DLD1 (cell line): ENCODE measurements around the gene CFD.
"Not testable (repeated sequence)": the region's sequence is repeated elsewhere in the genome, so short reads cannot be mapped to it uniquely, and the experiment has no call there.

Experiments used
- in situ Hi-C: cut with HindIII; loops from 2 replicates; pipeline ENCODE4 v1.10.0; 2017; ENCODE audit warnings: low sequenced_read_pairs

The CFD gene

DNA sequence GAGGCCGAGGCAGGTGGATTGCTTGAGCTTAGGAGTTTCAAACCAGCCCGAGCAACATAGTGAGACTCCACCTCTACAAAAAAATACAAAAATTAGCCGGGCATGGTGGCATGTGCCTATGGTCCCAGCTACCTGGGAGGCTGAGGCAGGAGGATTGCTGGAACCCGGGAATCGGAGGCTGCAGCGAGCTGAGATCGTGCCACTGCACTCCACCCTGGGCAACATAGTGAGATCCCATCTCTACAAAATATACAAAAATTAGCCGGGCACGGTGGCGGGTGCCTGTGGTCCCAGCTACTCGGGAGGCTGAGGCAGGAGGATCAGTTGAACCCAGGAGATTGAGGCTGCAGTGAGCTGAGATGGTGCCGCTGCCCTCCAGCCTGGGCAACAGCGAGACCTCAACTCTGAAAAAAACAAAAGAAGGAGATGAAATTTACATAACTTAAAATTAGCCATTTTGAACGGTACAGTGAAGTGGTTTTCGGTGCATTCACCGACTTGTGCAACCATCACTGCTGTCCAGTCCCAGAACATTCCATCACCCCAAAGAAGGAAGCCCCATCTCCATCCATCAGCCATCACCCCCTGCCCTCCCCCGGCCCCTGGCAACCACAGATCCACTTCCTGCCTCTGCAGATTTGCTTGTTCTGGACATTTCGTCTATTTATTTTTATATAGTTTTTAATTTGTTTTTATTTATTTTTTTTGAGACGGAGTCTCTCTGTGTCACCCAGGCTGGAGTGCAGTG lies 33.4 kb upstream of the CFD start:
- in situ Hi-C loops: no loop called here

DNA sequence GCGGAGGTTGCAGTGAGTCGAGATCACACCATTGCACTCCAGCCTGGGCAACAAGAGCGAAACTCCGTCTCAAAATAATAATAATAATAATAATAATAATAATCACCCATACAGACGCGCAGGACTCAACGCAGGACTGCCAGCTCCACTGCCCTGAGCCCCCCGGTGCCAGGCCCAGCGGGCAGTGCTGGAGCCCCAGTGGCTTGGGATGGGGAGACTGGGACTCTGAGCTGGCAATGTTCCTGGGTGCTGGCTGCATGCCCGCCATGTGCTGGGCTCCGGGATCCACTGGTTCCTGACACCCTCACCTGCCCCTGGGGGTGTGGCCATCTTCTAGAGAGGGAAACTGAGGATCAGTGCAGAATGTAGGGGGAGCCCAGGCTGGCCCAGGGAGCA lies 32.2 kb upstream of the CFD start:
- in situ Hi-C loops: no loop called here

DNA sequence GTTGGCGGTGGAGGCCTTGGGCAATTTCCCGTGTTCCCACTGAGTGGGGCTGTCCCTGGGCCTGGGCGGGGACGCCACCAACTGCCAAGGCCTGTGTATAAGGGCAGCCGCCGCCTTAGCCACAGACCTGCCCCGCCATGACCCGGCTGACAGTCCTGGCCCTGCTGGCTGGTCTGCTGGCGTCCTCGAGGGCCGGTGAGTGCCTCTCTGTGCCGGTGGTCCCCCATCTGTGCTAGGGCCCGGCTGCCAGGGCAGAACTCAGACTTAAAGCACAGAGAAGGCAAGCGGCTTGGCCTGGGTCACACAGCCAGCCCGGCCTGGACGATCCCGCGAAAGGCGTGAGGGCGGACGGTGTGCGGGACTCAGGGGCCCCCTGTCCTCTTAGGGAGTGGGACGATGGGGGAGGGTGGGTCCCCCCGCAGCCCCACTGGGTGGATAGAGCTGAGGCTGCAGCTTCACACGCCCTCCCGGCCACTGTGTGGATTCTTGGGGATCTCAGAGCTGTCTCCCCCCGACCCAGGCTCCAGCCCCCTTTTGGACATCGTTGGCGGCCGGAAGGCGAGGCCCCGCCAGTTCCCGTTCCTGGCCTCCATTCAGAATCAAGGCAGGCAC lies 31.6 kb upstream of the CFD start, which contains the start of gene AZU1:
Gene AZU1, plus strand, starts transcription at position 128 of the 612 bp plus-strand sequence. Its CDS starts 10 bp downstream, at position 138.
- in situ Hi-C loops: no loop called here

DNA sequence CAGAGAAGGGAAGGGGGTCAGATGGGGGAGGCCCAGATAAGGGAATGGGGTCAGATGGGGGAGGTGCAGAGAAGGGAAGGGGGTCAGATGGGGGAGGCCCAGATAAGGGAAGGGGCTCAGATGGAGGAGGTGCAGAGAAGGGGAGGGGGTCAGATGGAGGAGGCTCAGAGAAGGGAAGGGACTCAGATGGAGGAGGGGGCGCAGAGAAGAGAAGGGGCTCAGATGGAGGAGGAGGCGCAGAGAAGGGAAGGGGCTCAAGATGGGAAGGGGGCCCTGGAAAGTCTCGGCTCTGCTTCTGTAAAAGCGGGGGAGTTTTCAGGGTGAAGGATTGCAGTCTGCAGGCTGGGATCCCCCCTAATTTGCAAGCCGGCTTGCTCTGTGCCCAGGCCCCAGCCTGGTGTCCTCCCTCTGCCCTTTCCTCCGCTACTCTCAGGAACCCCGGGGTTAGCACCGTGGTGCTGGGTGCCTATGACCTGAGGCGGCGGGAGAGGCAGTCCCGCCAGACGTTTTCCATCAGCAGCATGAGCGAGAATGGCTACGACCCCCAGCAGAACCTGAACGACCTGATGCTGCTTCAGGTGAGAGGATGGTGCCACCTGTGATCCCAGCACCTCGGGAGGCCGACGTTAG lies 30.2 kb upstream of the CFD start:
- in situ Hi-C loops: no loop called here

DNA sequence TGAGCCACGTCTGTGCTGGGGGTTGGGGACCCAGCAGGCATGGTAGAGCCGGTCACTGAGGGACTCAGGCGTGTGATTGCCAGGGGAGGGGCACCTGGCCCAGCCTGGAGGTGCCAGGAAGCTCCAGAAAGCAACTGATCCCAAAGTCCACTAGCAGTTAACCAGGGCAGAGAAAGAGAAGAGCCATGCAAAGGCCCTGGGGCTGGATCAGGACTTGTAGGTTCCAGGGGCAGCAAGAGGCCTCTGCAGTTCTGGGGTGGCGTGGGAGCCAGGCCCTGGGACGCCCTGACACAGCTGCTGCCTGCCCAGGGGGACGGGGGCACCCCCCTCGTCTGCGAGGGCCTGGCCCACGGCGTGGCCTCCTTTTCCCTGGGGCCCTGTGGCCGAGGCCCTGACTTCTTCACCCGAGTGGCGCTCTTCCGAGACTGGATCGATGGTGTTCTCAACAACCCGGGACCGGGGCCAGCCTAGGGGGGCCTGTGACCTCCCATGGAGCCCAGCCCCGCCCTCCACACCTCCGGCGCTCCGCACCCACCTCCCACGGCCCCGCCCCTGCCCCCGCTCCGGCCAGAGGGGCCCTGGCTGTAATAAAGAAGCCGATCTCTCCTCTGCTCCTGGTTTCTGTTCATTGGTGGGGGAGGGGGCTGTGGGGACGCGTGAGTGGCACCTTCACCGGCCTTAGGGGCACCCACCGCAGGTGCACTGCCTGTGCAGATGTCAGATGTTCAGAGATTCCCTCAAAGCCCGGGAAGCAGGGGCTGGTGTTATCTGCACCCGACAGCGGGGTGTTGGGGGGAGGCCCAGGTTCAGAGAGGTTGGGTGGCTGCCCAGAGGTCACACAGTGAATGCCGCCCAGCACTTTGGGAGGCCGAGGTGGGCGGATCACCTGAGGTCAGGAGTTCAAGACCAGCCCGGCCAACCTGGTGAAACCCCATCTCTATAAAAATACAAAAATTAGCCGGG lies 27.8 kb upstream of the CFD start:
- in situ Hi-C loops: no loop called here

DNA sequence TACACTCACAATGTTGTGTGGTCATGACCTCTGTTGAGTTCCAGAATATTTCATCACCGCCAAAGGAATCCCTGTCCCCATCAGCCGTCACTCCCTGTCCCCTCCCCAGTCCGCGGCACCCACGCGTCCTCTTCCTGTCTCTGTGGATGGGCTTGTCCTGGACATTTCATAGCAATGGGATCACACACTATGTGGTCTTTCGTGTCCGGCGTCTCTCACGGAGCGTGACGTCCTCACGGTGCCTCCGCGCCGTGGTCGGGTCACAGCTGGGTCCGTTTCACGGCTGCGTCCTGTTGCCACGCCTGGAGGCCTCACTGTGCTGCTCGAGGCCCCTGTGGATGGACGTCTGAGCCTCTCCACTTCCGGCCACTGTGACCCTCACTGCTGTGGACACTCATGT lies 25.2 kb upstream of the CFD start:
- in situ Hi-C loops: no loop called here

DNA sequence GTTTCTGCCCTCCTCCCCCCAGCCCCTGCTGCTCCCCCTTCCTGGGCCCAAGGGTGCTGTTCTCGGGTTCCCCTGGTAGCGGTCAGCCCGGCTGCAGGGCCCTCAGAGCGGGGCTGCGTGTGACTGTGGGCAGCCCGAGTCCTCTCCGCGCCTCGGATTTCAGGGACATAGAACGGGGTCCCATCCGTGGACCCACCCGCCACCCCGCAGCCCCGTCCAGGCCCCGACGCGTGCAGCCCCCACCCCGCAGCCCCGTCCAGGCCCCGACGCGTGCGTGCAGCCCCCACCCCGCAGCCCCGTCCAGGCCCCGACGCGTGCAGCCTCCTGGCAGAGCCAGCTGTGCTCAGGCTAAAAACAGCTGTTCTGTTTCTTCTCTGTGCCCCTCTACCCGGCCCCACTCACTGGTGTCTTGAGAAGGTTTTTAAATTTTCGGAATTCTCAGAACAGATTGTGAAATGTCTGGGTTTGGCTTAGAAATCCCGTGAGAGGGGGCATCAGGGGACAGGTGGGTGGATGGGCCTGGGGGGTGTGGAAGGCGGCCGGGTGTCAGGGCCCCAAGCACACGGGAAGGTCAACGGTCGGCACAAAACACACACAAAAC lies 24.2 kb upstream of the CFD start:
- in situ Hi-C loops: no loop called here

DNA sequence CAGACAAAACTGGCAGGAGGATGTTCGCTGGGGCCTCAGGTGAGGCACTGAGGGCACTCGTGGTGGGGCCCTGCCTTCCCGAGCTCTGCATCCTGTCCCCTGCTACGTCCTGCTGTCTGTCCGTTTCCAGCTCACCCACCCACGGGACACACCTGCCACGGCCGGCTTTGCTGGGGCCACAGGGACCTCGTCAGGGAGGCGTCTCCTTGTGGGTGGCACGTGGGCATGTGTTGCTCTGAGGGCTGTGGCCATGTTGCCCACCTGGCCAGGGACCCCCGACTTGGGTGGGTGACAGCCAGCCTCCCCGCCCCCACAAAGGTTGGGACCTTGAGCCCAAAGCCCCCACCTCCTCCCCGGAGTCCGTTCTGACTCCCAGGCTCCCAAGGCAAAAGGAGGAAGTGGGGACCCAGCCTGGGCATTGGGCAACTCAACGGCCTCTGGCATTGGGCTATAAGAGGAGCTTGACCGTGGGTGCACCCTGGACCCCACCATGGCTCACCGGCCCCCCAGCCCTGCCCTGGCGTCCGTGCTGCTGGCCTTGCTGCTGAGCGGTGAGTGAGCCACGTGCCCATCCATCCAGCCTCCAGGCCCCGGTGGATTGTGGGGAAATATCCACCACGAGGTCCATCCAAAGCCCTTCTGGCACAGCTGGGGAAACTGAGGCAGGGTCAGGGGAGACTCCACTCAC lies 18.8 kb upstream of the CFD start, which contains the start of gene PRTN3:
Gene PRTN3, plus strand, starts transcription at position 481 of the 688 bp plus-strand sequence. Its CDS starts 10 bp downstream, at position 491.
- in situ Hi-C loops: no loop called here

DNA sequence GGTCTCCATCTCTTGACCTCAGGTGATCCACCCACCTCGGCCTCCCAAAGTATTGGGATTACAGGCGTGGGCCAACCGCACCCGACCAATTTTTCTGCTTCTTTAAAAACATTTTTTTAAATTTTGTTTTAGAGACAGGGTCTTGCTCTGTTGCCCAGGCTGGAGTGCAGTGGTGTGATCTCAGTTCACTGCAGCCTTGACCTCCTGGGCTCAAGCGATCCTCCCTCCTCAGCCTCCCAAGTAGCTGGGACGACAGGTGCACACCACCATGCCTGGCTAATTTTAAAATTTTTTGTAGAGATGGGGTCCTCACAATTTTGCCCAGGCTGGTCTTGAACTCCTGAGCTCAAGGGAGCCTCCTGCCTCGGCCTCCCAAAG lies 16.7 kb upstream of the CFD start:
- in situ Hi-C loops: not testable (repeated sequence)

DNA sequence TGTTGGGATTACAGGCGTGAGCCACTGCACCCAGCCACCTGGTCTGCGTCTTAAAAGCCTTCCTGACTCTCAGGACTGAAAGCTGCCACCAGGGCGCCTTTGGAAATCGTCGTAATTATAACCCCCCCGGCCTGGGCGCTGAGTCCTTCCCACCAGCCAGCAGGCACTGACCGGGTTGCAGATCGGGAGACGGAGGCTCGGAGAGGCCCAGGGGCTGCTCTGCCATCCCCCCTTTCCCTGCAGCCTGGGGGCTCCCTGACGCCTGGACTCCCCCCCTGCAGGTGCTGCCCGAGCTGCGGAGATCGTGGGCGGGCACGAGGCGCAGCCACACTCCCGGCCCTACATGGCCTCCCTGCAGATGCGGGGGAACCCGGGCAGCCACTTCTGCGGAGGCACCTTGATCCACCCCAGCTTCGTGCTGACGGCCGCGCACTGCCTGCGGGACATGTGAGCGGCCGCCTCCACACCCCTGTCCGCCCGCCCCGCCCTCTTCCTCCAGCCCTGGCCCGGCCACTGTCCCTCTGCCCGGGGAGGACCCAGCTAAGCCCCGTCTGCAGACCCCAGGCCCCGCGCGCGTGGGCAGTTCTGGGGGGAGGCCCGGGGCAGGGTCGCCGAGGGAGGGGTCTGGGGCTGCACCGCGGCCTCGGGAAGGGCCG lies 16.2 kb upstream of the CFD start:
- in situ Hi-C loops: no loop called here

DNA sequence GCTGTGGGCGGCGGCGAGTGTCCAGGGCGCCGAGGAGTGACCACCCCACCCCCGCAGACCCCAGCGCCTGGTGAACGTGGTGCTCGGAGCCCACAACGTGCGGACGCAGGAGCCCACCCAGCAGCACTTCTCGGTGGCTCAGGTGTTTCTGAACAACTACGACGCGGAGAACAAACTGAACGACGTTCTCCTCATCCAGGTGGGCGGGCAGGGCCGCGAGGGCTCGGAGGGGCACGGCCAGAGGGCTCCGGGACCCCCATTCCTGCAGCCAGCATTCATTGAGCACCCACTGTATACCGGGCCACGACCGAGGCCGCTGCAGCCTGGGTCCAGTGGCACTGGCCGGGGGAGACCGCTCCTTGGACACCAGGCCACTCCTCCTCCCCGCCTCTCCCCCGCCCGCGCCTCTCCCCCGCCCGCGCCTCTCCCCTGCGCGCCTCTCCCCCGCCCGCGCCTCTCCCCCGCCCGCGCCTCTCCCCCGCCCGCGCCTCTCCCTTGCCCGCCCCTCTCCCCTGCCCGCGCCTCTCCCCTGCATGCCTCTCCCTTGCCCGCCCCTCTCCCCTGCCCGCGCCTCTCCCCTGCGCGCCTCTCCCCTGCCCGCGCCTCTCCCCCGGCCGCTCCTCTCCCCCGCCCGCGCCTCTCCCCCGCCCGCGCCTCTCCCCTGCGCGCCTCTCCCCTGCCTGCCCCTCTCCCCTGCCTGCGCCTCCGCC lies 15.5 kb upstream of the CFD start:
- in situ Hi-C loops: no loop called here

DNA sequence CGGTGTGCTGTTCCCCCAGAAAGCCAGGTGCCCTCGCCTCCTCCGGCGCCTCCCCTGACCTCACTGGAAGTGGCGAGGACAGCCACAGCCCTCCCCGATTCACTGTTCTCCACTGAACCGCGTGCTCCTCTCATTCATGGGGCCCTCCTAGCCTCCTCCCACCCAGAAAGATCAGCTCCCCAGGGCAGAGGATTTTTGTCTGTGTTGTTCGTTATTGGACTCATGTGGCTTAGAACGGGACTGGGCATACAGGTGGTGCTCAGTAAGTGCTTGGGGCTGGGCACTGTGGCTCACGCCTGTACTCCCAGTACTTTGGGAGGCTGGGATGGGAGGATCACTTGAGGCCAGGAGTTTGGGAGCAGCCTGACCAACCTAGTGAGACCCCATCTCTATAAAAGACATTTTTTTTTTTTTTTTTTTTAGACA lies 14.9 kb upstream of the CFD start:
- in situ Hi-C loops: no loop called here

DNA sequence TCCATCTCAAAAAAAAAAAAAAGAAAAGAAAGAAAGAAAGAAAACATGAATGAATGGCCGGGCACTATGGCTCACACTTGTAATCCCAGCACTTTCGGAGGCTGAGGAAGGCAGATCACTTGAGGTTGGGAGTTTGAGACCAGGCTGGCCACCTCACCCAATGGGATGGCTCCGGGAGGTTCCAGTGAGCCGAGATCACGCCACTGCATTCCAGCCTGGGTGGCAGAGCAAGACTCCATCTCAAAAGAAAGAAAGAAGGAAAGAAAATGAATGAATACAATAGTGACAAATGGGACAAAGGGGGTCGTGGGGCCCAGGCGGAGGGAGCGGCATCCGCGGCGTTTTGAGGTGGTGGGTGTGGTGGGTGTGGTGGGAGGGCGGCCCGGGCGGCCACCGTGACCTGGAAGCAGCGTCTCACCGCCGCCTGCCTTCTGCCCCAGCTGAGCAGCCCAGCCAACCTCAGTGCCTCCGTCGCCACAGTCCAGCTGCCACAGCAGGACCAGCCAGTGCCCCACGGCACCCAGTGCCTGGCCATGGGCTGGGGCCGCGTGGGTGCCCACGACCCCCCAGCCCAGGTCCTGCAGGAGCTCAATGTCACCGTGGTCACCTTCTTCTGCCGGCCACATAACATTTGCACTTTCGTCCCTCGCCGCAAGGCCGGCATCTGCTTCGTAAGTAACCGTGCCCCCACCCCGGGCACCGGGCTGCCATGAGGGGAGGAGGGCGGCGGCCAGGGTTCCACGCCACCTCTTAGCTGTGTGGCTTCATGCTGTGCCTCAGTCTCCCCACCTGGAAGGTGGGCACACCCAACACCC lies 13.6 kb upstream of the CFD start:
- in situ Hi-C loops: no loop called here

DNA sequence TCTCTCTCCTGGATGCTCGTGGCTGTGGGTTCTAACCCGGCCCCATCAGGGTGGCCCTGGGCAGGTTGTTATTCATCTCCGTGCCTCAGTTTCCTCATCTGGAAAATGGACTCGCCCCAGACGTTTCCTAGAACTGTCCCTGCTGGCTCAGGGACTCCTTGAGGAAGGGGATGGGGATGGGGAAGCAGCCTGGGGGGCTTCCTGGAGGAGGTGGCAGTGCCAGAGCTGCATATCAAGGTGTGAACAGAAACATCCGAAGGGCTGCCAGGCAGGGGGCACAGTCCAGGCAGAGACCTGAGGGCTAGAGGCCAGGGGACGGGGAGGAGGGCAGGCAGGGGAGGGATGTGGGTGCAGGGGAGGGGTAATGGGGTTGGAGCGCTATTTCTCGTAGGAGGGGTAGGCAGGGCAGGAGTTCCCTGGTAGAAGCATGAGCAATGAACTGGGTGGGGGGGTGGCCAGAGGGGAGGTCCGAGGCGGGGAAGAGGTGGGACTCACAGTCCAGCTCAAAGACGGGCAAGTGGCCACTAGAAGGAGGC lies 11.0 kb upstream of the CFD start:
- in situ Hi-C loops: no loop called here

DNA sequence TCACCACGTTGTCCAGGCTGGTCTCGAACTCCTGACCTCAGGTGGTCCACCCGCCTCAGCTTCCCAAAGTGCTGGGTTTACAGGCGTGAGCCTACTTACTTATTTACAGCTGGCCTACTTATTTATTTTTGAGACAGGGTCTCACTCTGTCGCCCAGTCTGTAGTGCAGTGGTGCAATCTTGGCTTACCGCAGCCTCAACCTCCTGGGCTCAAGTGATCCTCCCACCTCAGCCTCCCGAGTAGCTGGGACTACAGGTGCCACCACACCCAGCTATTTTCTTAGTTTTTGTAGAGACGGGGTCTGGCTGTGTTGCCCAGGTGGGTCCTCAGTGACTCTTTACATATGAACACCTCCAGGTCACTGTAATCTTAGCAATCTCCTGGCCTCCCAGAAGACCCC lies 10.3 kb upstream of the CFD start:
- in situ Hi-C loops: not testable (repeated sequence)

DNA sequence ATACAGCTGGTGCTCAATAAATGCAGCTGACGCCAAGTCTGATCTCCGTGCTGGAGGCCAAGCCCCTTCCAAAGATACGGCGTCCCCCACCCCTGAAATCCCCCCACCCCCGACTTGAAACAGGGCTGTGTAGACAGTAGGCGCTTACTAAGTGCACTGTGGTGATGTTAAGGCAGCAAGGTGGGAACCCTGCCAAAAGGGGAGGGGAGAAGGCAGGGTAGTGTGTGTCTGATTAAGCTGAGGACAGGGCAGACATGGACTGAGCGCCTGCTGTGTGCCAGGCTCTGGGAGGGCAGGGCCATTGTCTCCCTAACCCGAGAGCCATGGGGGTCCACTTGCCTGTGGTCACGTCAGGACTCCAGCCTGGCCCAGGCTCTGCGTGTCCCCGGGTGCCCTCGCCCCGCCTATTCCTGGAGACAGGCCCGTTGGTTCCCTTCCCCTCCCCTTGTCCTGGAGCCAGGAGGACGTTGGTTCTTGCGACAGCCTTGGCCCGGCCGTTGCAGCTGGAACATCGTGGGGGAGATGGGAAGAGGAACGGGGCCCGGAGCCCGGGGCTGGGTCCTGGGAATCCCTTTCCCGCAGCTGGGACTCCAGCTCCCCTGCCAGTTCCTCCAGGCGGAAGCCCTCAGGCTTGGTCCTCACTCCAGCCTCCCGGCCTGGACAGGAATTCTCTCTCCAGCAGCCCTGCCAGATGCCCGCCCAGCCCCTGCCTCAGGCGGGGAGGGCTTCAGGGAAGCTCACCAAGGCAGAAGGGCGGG lies 9.1 kb upstream of the CFD start:
- in situ Hi-C loops: no loop called here

DNA sequence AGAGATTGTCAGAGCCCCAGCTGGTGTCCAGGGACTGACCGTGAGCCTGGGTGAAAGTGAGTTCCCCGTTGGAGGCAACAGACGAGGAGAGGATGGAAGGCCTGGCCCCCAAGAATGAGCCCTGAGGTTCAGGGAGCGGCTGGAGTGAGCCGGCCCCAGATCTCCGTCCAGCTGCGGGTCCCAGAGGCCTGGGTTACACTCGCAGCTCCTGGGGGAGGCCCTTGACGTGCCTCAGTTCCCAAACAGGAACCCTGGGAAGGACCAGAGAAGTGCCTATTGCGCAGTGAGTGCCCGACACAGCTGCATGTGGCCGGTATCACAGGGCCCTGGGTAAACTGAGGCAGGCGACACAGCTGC lies 8.5 kb upstream of the CFD start:
- in situ Hi-C loops: no loop called here
